KBM-7 (cell line): ENCODE measurements around the gene PRSS36.
"Not testable (repeated sequence)": the region's sequence is repeated elsewhere in the genome, so short reads cannot be mapped to it uniquely, and the experiment has no call there.

Experiments used
- DNase-seq: peaks from one replicate; pipeline ENCODE4 v3.0.0-alpha.2; 2015
- in situ Hi-C: fragments of 300-500 bp; cut with MboI; formaldehyde crosslinking; loops from 2 replicates; pipeline ENCODE4 v1.14.3; 2020; ENCODE audit warnings: low sequenced_read_pairs, low pct_unique_long_range_greater_than_20kb, mixed read lengths

Gene PRSS36

GRCh38 chr16:31144418-31144817 lies 5.4 kb downstream of the PRSS36 start:
- in situ Hi-C loops, DNase-seq: not testable (repeated sequence)

GRCh38 chr16:31143694-31144148 lies 6.1 kb downstream of the PRSS36 start:
- DNase-seq = no peak
- in situ Hi-C loops = no loop called here

- no peak for DNase-seq
- in situ Hi-C loops = no loop called here
These were observed 6.7 kb downstream of the PRSS36 start for GRCh38 chr16:31143011-31143693.

GRCh38 chr16:31142109-31143010 lies 7.5 kb downstream of the PRSS36 start:
- in situ Hi-C loops = no loop called here
- DNase-seq = peak; percentile 99

- in situ Hi-C loops = no loop called here
- DNase-seq = no peak
These were observed 8.3 kb downstream of the PRSS36 start for GRCh38 chr16:31141489-31142108.

GRCh38 chr16:31141071-31141469 lies 8.8 kb downstream of the PRSS36 start:
- DNase-seq = not testable (repeated sequence)

GRCh38 chr16:31138621-31139578 lies 11.0 kb downstream of the PRSS36 start:
- DNase-seq = no peak
- in situ Hi-C loops = no loop called here

More at GRCh38 chr16:31141071-31141469, 8.8 kb downstream of the PRSS36 start:
- in situ Hi-C loops = not testable (repeated sequence)

GRCh38 chr16:31136822-31137499 lies 12.9 kb downstream of the PRSS36 start:
- in situ Hi-C loops = not testable (repeated sequence)

GRCh38 chr16:31136287-31136662 lies 13.6 kb downstream of the PRSS36 start:
- in situ Hi-C loops = no loop called here

More at GRCh38 chr16:31136822-31137499, 12.9 kb downstream of the PRSS36 start:
- DNase-seq = not testable (repeated sequence)

GRCh38 chr16:31135535-31136286 lies 14.2 kb downstream of the PRSS36 start, which contains the start of gene PRSS8:
Gene PRSS8, minus strand, starts transcription at chr16:31135727. Its CDS starts 229 bp downstream, at chr16:31135498.
- DNase-seq = no peak
- in situ Hi-C loops = no loop called here

More at GRCh38 chr16:31136287-31136662, 13.6 kb downstream of the PRSS36 start:
- no peak for DNase-seq

GRCh38 chr16:31134625-31135534 lies 15.0 kb downstream of the PRSS36 start:
- in situ Hi-C loops = no loop called here
- DNase-seq = no peak

GRCh38 chr16:31134091-31134571 lies 15.7 kb downstream of the PRSS36 start:
- DNase-seq = no peak
- in situ Hi-C loops = no loop called here

- in situ Hi-C loops = no loop called here
- no peak for DNase-seq
These were observed 16.8 kb downstream of the PRSS36 start for GRCh38 chr16:31133046-31133501.

- no peak for DNase-seq
- in situ Hi-C loops = no loop called here
These were observed 17.4 kb downstream of the PRSS36 start for GRCh38 chr16:31132303-31132979.

- no peak for DNase-seq
- in situ Hi-C loops = no loop called here
These were observed 18.0 kb downstream of the PRSS36 start for GRCh38 chr16:31131841-31132271.

- in situ Hi-C loops = no loop called here
- DNase-seq = no peak
These were observed 18.4 kb downstream of the PRSS36 start for GRCh38 chr16:31131416-31131815.
